IPS-NIHi11 (cell line): Measurements from ENCODE around the gene YAF2.
"Not testable (repeated sequence)": the region's sequence is repeated elsewhere in the genome, so short reads cannot be mapped to it uniquely, and the experiment has no call there.

Source experiments
- DNase-seq: peaks from one replicate; pipeline ENCODE4 v3.0.0; 2012; ENCODE audit warnings: mixed read lengths, low spot score

Gene YAF2

GRCh38 chr12:42255221-42255865 lies 17.3 kb upstream of the YAF2 start:
- no peak for DNase-seq

GRCh38 chr12:42252645-42253044 lies 14.6 kb upstream of the YAF2 start:
- DNase-seq = not testable (repeated sequence)

GRCh38 chr12:42249033-42249432 lies 11.0 kb upstream of the YAF2 start:
- DNase-seq = not testable (repeated sequence)

GRCh38 chr12:42240131-42240750 lies 2.2 kb upstream of the YAF2 start:
- no peak for DNase-seq

- no peak for DNase-seq
Observed at GRCh38 chr12:42237853-42238239, 202 bp downstream of the YAF2 start.

GRCh38 chr12:42237052-42237852 lies 796 bp downstream of the YAF2 start:
- DNase-seq = peak; percentile 84

- no peak for DNase-seq
Observed at GRCh38 chr12:42236017-42236416, 2.0 kb downstream of the YAF2 start.

GRCh38 chr12:42235426-42235825 lies 2.6 kb downstream of the YAF2 start:
- DNase-seq = no peak

- no peak for DNase-seq
Observed at GRCh38 chr12:42234970-42235369, 3.1 kb downstream of the YAF2 start.

GRCh38 chr12:42227525-42227924 lies 10.5 kb downstream of the YAF2 start:
- not testable (repeated sequence) for DNase-seq

GRCh38 chr12:42224501-42224900 lies 13.5 kb downstream of the YAF2 start:
- not testable (repeated sequence) for DNase-seq

- no peak for DNase-seq
Observed at GRCh38 chr12:42222724-42223123, 15.3 kb downstream of the YAF2 start.

GRCh38 chr12:42221726-42222125 lies 16.3 kb downstream of the YAF2 start:
- DNase-seq = no peak

- no peak for DNase-seq
Observed at GRCh38 chr12:42217656-42218055, 20.4 kb downstream of the YAF2 start.

- no peak for DNase-seq
Observed at GRCh38 chr12:42216737-42217136, 21.3 kb downstream of the YAF2 start.

GRCh38 chr12:42215759-42216158 lies 22.3 kb downstream of the YAF2 start:
- not testable (repeated sequence) for DNase-seq

- no peak for DNase-seq
Observed at GRCh38 chr12:42213954-42214426, 24.1 kb downstream of the YAF2 start.

GRCh38 chr12:42213023-42213422 lies 25.0 kb downstream of the YAF2 start:
- DNase-seq = peak; percentile 28

- DNase-seq = no peak
Observed at GRCh38 chr12:42208574-42208973, 29.5 kb downstream of the YAF2 start.

- DNase-seq = no peak
Observed at GRCh38 chr12:42204819-42205218, 33.2 kb downstream of the YAF2 start.

- DNase-seq = no peak
Observed at GRCh38 chr12:42204362-42204761, 33.7 kb downstream of the YAF2 start.

GRCh38 chr12:42201063-42201462 lies 37.0 kb downstream of the YAF2 start:
- no peak for DNase-seq

- DNase-seq = no peak
Observed at GRCh38 chr12:42199007-42199406, 39.0 kb downstream of the YAF2 start.
